Endothelial cell (in vitro differentiated cells): Measurements from ENCODE around the gene KCNB1. TPM values are rescaled to one million over a fixed set of nuclear protein-coding genes. Genes with fewer than 3 reads are reported as not detected.

Source experiments
- DNase-seq: peaks from one replicate; pipeline ENCODE4 v3.0.0; 2021; ENCODE audit warnings: low spot score
- H3K27ac Mint-ChIP-seq: one replicate; pipeline ENCODE4 v1.8.0; 2021; ENCODE audit warnings: mixed read lengths, inconsistent platforms; ENCODE audit not compliant: unreplicated experiment
- H3K27me3 Mint-ChIP-seq: one replicate; pipeline ENCODE4 v1.8.0; 2021; ENCODE audit warnings: mild to moderate bottlenecking, moderate library complexity, mixed read lengths, inconsistent platforms; ENCODE audit not compliant: unreplicated experiment
- H3K36me3 Mint-ChIP-seq: one replicate; pipeline ENCODE4 v1.8.0; 2021; ENCODE audit warnings: mild to moderate bottlenecking, low read depth, mixed read lengths, inconsistent platforms; ENCODE audit not compliant: unreplicated experiment
- H3K4me1 Mint-ChIP-seq: one replicate; pipeline ENCODE4 v1.8.0; 2021; ENCODE audit warnings: mild to moderate bottlenecking, mixed read lengths, inconsistent platforms; ENCODE audit not compliant: unreplicated experiment
- H3K4me3 Mint-ChIP-seq: one replicate; pipeline ENCODE4 v1.8.0; 2021; ENCODE audit warnings: mild to moderate bottlenecking, mixed read lengths, inconsistent platforms; ENCODE audit not compliant: unreplicated experiment
- H3K9me3 Mint-ChIP-seq: one replicate; pipeline ENCODE4 v1.8.0; 2021; ENCODE audit warnings: mixed read lengths, inconsistent platforms; ENCODE audit not compliant: unreplicated experiment
- CTCF ChIP-seq: fragments of 200-600 bp; sonication (generic); IDR thresholded peaks from one replicate; pipeline ENCODE4 v1.5.0; 2021; ENCODE audit warnings: antibody characterized with exemption; ENCODE audit not compliant: unreplicated experiment
- total RNA-seq: library from RNA; stranded (reverse); fragmentation: NEBNext Ultra II Directional; extraction: Animal tissue kit (Norgen Biotek cat#: 25700); gene quantifications from one replicate; pipeline ENCODE4 v1.2.1, GENCODE V29; 2021; ENCODE audit not compliant: unreplicated experiment

KCNB1 gene
- total RNA-seq, 1 donor from 2014 or later = 0.36 TPM

GRCh38 chr20:49397525-49397924, 84.9 kb downstream of the KCNB1 start:
- Mint-ChIP-seq H3K27me3 (peaks cover 3% of the 10 kb centered on the region), H3K27ac (no peak overlapping the region), H3K9me3 (no peaks in the 10 kb centered on the region), H3K4me3 (no peak overlapping the region), H3K36me3 (no peaks in the 10 kb centered on the region), H3K4me1 (peaks cover 14% of the 10 kb centered on the region)
- no peak for DNase-seq
- no peak for TF ChIP-seq CTCF

- Mint-ChIP-seq H3K9me3 (no peaks in the 10 kb centered on the region), H3K36me3 (peaks cover 3% of the 10 kb centered on the region), H3K4me1 (peaks cover 17% of the 10 kb centered on the region), H3K27me3 (peaks cover 9% of the 10 kb centered on the region), H3K27ac (peak overlapping the region; percentile 15), H3K4me3 (no peak overlapping the region)
- no peak for DNase-seq
- peak; percentile 41 for TF ChIP-seq CTCF
Measured at GRCh38 chr20:49396230-49396629, 86.2 kb downstream of the KCNB1 start.

GRCh38 chr20:49395659-49396058, 86.8 kb downstream of the KCNB1 start:
- DNase-seq = no peak
- TF ChIP-seq CTCF = no peak
- no peaks in the 10 kb centered on the region for H3K9me3 Mint-ChIP-seq
- no peak overlapping the region for H3K4me3 Mint-ChIP-seq
- no peak overlapping the region for H3K27ac Mint-ChIP-seq
- H3K4me1 Mint-ChIP-seq = peaks cover 13% of the 10 kb centered on the region
- peaks cover 3% of the 10 kb centered on the region for H3K36me3 Mint-ChIP-seq
- H3K27me3 Mint-ChIP-seq = peaks cover 9% of the 10 kb centered on the region

GRCh38 chr20:49395183-49395582, 87.3 kb downstream of the KCNB1 start:
- TF ChIP-seq CTCF = no peak
- H3K4me1 Mint-ChIP-seq = peaks cover 11% of the 10 kb centered on the region
- no peak overlapping the region for H3K4me3 Mint-ChIP-seq
- DNase-seq = no peak
- peaks cover 3% of the 10 kb centered on the region for H3K36me3 Mint-ChIP-seq
- no peak overlapping the region for H3K27ac Mint-ChIP-seq
- H3K27me3 Mint-ChIP-seq = peaks cover 9% of the 10 kb centered on the region
- no peaks in the 10 kb centered on the region for H3K9me3 Mint-ChIP-seq

GRCh38 chr20:49394757-49395156, 87.7 kb downstream of the KCNB1 start:
- no peak for DNase-seq
- no peak for TF ChIP-seq CTCF
- H3K27me3 Mint-ChIP-seq = peaks cover 9% of the 10 kb centered on the region
- H3K4me1 Mint-ChIP-seq = peaks cover 8% of the 10 kb centered on the region
- H3K9me3 Mint-ChIP-seq = no peaks in the 10 kb centered on the region
- H3K27ac Mint-ChIP-seq = no peak overlapping the region
- H3K4me3 Mint-ChIP-seq = no peak overlapping the region
- peaks cover 3% of the 10 kb centered on the region for H3K36me3 Mint-ChIP-seq
